Measurements from ENCODE around the gene PLIN3.
"Not testable (repeated sequence)": the region's sequence is repeated elsewhere in the genome, so short reads cannot be mapped to it uniquely, and the experiment has no call there.

The PLIN3 gene

DNA sequence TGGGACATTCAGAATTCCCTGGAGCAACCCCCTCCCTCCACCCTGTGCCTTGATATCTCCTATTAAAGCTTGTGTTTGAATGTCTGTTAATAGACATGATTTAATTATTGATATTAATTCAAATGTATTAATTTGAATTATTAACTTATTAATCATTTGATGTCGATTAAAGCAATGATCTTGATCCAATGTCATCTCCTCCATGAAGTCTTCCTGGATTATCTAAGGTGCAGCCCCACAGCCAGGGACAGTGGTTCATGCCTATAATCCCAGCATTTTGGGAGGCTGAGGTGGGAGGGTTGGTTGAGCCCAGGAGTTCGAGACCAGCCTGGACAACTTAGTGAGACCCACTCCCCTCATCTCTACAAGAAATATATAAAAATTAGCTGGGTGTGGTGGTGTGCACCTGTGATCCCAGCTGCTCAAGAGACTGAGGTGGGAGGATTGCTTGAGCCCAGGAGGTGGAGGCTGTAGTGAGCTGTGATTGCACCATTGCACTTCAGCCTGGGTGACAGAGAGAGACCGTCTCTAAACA is 66.3 kb downstream of the PLIN3 start:
- Mint-ChIP-seq H3K4me3 (no peak overlapping the region), H3K9me3 (no peaks in the 10 kb centered on the region), H3K27me3 (ENCODE audit: low read depth) (no peaks in the 10 kb centered on the region), H3K27ac (no peak overlapping the region), H3K4me1 (ENCODE audit: low read depth) (peaks cover 5% of the 10 kb centered on the region), H3K36me3 (ENCODE audit: low read depth) (peaks cover 10% of the 10 kb centered on the region)
- DNase-seq (ENCODE audit: low spot score), result no peak

DNA sequence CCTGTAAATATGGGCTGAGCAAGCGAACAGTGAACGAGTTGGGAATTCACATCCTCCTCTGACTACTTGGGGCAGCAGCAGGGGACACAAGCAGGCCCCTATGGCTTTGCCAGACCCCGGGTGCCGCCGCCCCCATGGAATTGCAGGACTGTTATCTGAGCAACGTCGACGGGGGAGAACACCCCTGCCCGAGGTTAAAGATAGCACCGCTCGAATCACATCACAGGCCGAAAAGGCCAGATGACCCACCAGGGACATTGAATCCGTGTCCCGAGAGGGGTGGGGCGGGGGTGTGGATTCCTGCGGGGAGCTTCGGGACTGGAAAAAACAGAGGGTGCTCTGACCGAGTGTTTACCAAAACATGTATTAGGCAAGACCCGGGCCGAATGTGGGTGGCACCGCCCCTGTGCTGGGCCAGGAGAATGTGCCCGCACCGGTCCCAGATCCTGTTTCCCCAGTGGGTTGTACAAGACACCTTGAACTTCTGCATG is 66.8 kb downstream of the PLIN3 start:
- Mint-ChIP-seq H3K4me1 (ENCODE audit: low read depth) (peaks cover 5% of the 10 kb centered on the region), H3K4me3 (no peak overlapping the region), H3K9me3 (no peaks in the 10 kb centered on the region), H3K36me3 (ENCODE audit: low read depth) (peaks cover 10% of the 10 kb centered on the region), H3K27me3 (ENCODE audit: low read depth) (no peaks in the 10 kb centered on the region), H3K27ac (no peak overlapping the region)
- no peak for DNase-seq (ENCODE audit: low spot score)

DNA sequence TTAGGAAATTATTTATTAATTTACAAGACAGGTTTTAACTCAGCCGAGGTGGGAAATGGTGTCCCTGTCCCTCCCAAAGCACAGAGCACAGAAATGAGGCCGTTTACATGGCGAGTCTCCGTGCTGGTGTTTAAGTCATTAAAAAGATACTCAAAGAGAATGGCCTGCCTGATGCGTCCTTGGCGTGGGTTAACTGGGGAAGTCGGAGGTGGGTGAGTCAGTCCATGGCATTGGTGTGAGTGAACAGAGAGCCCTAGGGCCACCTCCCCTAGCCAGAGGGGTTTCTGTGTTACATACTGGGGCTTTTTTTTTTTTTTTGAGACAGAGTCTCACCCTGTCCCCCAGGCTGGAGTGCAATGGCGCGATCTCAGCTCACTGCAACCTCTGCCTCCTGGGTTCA is 72.1 kb downstream of the PLIN3 start:
- H3K4me1 Mint-ChIP-seq (ENCODE audit: low read depth), result peaks cover 16% of the 10 kb centered on the region
- no peaks in the 10 kb centered on the region for H3K27me3 Mint-ChIP-seq (ENCODE audit: low read depth)
- no peak for DNase-seq (ENCODE audit: low spot score)
- no peak overlapping the region for H3K4me3 Mint-ChIP-seq
- H3K36me3 Mint-ChIP-seq (ENCODE audit: low read depth), result peaks cover 31% of the 10 kb centered on the region
- H3K9me3 Mint-ChIP-seq, result no peaks in the 10 kb centered on the region
- H3K27ac Mint-ChIP-seq, result no peak overlapping the region

DNA sequence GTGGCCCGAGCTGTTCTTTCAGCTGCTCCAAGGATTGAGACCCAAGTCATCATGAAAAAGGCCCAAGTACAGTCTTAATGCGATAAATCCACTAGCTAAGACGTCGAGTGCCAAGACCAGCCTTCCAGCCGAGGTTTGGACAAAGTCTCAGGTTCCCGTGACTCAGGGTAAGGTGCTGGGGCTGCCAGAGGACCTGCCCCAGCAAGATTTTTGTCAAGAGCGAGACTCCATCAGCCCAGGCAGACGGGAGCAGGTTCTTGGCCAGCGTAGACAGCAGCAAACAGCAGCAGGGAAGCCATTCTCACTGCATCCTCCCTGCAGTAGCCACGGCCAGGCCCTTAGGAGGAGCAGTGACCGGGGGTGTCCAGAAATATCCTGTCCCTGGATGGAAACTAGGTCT is 72.5 kb downstream of the PLIN3 start:
- Mint-ChIP-seq H3K27ac (no peak overlapping the region), H3K4me3 (no peak overlapping the region), H3K4me1 (ENCODE audit: low read depth) (peaks cover 16% of the 10 kb centered on the region), H3K9me3 (no peaks in the 10 kb centered on the region), H3K27me3 (ENCODE audit: low read depth) (no peaks in the 10 kb centered on the region), H3K36me3 (ENCODE audit: low read depth) (peaks cover 31% of the 10 kb centered on the region)
- DNase-seq (ENCODE audit: low spot score), result no peak

DNA sequence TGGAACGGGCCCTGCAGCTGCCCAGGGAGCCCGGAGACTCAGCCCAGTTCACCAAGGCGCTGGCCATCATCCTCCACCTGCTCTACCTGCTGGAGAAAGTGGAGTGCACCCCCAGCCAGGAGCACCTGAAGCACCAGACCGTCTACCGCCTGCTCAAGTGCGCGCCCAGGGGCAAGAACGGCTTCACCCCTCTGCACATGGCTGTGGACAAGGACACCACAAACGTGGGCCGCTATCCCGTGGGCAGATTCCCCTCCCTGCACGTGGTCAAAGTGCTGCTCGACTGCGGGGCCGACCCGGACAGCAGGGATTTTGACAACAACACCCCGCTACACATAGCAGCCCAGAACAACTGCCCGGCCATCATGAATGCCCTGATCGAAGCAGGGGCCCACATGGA is 74.2 kb downstream of the PLIN3 start:
- H3K9me3 Mint-ChIP-seq; H3K27ac Mint-ChIP-seq; H3K27me3 Mint-ChIP-seq (ENCODE audit: low read depth); DNase-seq (ENCODE audit: low spot score): not testable (repeated sequence)
- H3K4me1 Mint-ChIP-seq (ENCODE audit: low read depth), result peaks cover 16% of the 10 kb centered on the region
- H3K36me3 Mint-ChIP-seq (ENCODE audit: low read depth), result peaks cover 27% of the 10 kb centered on the region
- H3K4me3 Mint-ChIP-seq, result peak overlapping the region; percentile 83

DNA sequence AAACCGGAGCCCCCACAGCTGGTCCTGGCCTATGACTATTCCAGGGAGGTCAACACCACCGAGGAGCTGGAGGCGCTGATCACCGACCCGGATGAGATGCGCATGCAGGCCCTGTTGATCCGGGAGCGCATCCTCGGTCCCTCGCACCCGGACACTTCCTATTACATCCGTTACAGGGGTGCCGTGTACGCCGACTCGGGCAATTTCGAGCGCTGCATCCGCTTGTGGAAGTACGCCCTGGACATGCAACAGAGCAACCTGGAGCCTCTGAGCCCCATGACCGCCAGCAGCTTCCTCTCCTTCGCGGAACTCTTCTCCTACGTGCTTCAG is 74.6 kb downstream of the PLIN3 start:
- peaks cover 27% of the 10 kb centered on the region for H3K36me3 Mint-ChIP-seq (ENCODE audit: low read depth)
- H3K27ac Mint-ChIP-seq, result peak overlapping the region; percentile 75
- peak overlapping the region; percentile 83 for H3K4me3 Mint-ChIP-seq
- H3K9me3 Mint-ChIP-seq; H3K27me3 Mint-ChIP-seq (ENCODE audit: low read depth); DNase-seq (ENCODE audit: low spot score): not testable (repeated sequence)
- H3K4me1 Mint-ChIP-seq (ENCODE audit: low read depth), result peaks cover 16% of the 10 kb centered on the region

DNA sequence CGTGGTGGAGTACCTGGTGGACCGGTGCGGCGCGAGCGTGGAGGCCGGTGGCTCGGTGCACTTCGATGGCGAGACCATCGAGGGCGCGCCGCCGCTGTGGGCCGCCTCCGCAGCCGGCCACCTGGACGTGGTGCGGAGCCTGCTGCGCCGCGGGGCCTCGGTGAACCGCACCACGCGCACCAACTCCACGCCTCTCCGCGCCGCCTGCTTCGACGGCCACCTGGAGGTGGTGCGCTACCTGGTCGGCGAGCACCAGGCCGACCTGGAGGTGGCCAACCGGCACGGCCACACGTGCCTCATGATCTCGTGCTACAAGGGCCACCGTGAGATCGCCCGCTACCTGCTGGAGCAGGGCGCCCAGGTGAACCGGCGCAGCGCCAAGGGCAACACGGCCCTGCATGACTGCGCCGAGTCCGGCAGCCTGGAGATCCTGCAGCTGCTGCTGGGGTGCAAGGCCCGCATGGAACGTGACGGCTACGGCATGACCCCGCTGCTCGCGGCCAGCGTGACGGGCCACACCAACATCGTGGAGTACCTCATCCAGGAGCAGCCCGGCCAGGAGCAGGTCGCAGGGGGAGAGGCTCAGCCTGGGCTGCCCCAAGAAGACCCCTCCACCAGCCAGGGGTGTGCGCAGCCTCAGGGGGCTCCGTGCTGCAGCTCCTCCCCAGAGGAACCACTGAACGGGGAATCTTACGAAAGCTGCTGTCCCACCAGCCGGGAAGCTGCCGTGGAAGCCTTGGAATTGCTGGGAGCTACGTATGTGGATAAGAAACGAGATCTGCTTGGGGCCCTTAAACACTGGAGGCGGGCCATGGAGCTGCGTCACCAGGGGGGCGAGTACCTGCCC is 75.2 kb downstream of the PLIN3 start:
- not testable (repeated sequence) for H3K9me3 Mint-ChIP-seq; DNase-seq (ENCODE audit: low spot score); H3K27me3 Mint-ChIP-seq (ENCODE audit: low read depth)
- Mint-ChIP-seq H3K4me1 (ENCODE audit: low read depth) (peaks cover 16% of the 10 kb centered on the region), H3K36me3 (ENCODE audit: low read depth) (peaks cover 27% of the 10 kb centered on the region), H3K4me3 (peak overlapping the region; percentile 83), H3K27ac (peak overlapping the region; percentile 75)

DNA sequence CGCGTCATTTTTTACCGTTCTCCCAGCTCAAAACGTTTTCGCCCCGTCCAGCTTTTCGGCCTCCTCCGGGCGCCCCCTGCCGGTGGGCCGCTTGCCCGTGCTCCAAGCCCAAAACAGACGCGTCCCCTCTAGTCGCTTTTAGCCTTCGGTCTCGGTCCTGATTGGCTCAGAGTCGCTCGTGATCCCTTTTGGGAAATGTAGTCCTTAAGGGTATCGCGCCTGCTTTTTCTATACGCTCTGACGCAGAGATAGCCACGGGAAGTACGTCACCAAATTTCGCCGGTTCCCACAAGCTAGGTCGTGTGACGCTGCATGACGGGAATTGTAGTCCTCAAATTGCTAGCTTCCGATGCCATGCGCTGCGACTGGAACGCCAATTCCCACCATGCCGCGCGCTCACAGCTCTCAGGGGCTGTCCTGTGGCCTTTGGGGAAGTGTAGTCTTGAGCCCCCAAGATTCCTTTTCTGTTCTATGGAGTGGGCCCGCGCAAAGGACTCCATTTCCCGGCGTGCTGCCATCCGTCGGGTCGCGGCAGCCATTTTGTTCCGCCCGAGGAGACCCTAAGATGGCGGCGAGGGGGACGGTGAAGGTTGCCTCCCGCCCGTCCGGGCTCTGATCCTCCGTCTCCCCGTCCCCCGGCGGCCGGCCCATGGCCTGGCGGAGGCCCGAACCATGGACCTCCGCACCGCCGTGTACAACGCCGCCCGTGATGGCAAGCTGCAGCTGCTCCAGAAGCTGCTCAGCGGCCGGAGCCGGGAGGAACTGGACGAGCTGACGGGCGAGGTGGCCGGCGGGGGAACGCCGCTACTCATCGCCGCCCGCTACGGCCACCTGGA is 76.1 kb downstream of the PLIN3 start, which contains the start of gene FEM1A:
FEM1A (plus strand) TSS at position 552 of the 836 bp plus-strand sequence; CDS start at position 673, 121 bp downstream.
- no peaks in the 10 kb centered on the region for H3K9me3 Mint-ChIP-seq
- peak within 1 kb of the TSS; percentile 83 for H3K4me3 Mint-ChIP-seq
- H3K27ac Mint-ChIP-seq, result peak within 1 kb of the TSS; percentile 91
- peaks cover 21% of the 10 kb centered on the region for H3K36me3 Mint-ChIP-seq (ENCODE audit: low read depth)
- H3K27me3 Mint-ChIP-seq (ENCODE audit: low read depth), result no peaks in the 10 kb centered on the region
- peaks cover 12% of the 10 kb centered on the region for H3K4me1 Mint-ChIP-seq (ENCODE audit: low read depth)
- DNase-seq (ENCODE audit: low spot score), result peak; percentile 99
